ENCODE data around the gene TBC1D14. TPM values are rescaled to one million over a fixed set of nuclear protein-coding genes. Genes with fewer than 3 reads are reported as not detected.

Gene TBC1D14
- total RNA-seq, 4 donors from 2014 or later, result 39.0 to 48.4 (median 43.7) TPM

GRCh38 chr4:6969826-6970800 is 60.5 kb downstream of the TBC1D14 start:
- no peak for TF ChIP-seq CTCF (IDR thresholded peaks at IDR 0.05; ENCODE audit: low read depth)

- TF ChIP-seq CTCF (IDR thresholded peaks at IDR 0.05; ENCODE audit: low read depth), result no peak
These were observed 62.1 kb downstream of the TBC1D14 start for GRCh38 chr4:6971536-6972374.

- no peak for TF ChIP-seq CTCF (IDR thresholded peaks at IDR 0.05; ENCODE audit: low read depth)
These were observed 62.7 kb downstream of the TBC1D14 start for GRCh38 chr4:6972375-6972650.

GRCh38 chr4:6972911-6973310 is 63.3 kb downstream of the TBC1D14 start:
- TF ChIP-seq CTCF (IDR thresholded peaks at IDR 0.05; ENCODE audit: low read depth), result no peak

- TF ChIP-seq CTCF (IDR thresholded peaks at IDR 0.05; ENCODE audit: low read depth), result no peak
These were observed 64.7 kb downstream of the TBC1D14 start for GRCh38 chr4:6974138-6974848.

GRCh38 chr4:6983544-6984142 is 74.0 kb downstream of the TBC1D14 start:
- no peak for TF ChIP-seq CTCF (IDR thresholded peaks at IDR 0.05; ENCODE audit: low read depth)

All from subcutaneous adipose tissue (tissue), 4 donors.